GM12878 (cell line): ENCODE results near the gene FCGR1A.
"Not testable (repeated sequence)": the region's sequence is repeated elsewhere in the genome, so short reads cannot be mapped to it uniquely, and the experiment has no call there.

Experiments
- ATF3 ChIP-seq: IDR thresholded peaks from 2 replicates; pipeline ENCODE4 v1.6.1; 2011; ENCODE audit warnings: low read depth, mild to moderate bottlenecking, low read length, moderate library complexity, borderline replicate concordance; ENCODE audit errors: extremely low read depth
- CEBPB ChIP-seq, 2 experiments: fragments of 150-350 bp in 1 of 2; IDR thresholded peaks; 2 replicates each; pipeline ENCODE4 v1.6.1; 2012 to 2014; ENCODE audit warnings: low read depth in 2 of 2, low read length in 2 of 2, borderline replicate concordance in 1 of 2, inconsistent platforms in 1 of 2
- CTCF ChIP-seq, 3 experiments: IDR thresholded peaks in 2 of 3; conservative IDR thresholded peaks in 1 of 3; 2 replicates each; pipeline ENCODE4 v1.5.1; 2011; ENCODE audit warnings: low read depth in 3 of 3, low read length in 3 of 3, mild to moderate bottlenecking in 3 of 3, control low read depth in 2 of 3, moderate library complexity in 2 of 3, inconsistent platforms in 1 of 3, mixed read lengths in 1 of 3; ENCODE audit not compliant: control insufficient read depth in 2 of 3, insufficient read depth in 1 of 3; ENCODE audit errors: extremely low read depth in 1 of 3
- EP300 ChIP-seq, 2 experiments: fragments of 150-350 bp in 1 of 2; IDR thresholded peaks; 2 replicates each; pipeline ENCODE4 v1.6.1; 2011 to 2012; ENCODE audit warnings: low read depth in 2 of 2, low read length in 2 of 2, borderline replicate concordance in 1 of 2, improper control_type of control experiment in 1 of 2, inconsistent platforms in 1 of 2; ENCODE audit not compliant: control insufficient read depth in 1 of 2
- EZH2 ChIP-seq: IDR thresholded peaks from 2 replicates; pipeline ENCODE4 v1.6.1; 2012; ENCODE audit warnings: low read depth, mild to moderate bottlenecking, control low read depth, inconsistent platforms, low read length, borderline replicate concordance; ENCODE audit not compliant: control insufficient read depth
- POLR2AphosphoS5 ChIP-seq: IDR thresholded peaks from 2 replicates; pipeline ENCODE4 v1.6.1; 2011; ENCODE audit warnings: mild to moderate bottlenecking, low read length, inconsistent platforms
- RAD21 ChIP-seq: IDR thresholded peaks from 2 replicates; pipeline ENCODE4 v1.6.1; 2011; ENCODE audit warnings: mild to moderate bottlenecking, low read depth, low read length, moderate library complexity; ENCODE audit not compliant: insufficient read depth
- SP1 ChIP-seq: IDR thresholded peaks from one replicate; pipeline ENCODE4 v1.6.1; 2011; ENCODE audit warnings: low read depth, low read length
- TF ChIP-seq, protein P1 (sequence below): IDR thresholded peaks from 2 replicates; pipeline ENCODE4 v1.6.1; 2011; ENCODE audit warnings: low read depth, low read length, improper control_type of control experiment, borderline replicate concordance

DNA sequence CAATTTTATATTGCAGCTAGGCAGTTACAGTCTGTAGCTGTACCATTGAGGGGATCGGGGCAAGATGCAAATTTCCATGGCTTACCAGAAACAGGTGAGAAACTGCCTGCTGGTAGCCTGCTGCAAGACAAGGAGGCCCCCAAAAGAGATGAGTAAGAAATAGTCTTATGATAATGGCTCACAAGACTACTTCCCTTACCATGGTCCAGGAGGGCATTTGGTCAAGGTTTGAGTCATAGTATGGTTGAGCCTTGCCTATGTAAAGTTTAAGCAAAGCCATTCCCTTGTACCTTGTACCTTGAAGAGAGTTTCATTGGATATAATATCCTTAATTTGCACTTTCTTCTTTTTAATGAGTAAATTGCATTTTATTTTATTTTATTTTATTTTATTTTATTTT lies 30.3 kb upstream of the FCGR1A start:
- TF ChIP-seq EZH2; CEBPB (IDR thresholded peaks at IDR 0.05; ENCODE audit: borderline replicate concordance in 1 of 2, low read depth in 2 of 2, low read length in 2 of 2); SP1; CTCF (IDR thresholded peaks at IDR 0.05 in 2 of 3, conservative IDR thresholded peaks at IDR 0.05 in 1 of 3; ENCODE audit: control insufficient read depth in 2 of 3, extremely low read depth in 1 of 3, insufficient read depth in 1 of 3, low read depth in 3 of 3, low read length in 3 of 3); RAD21; EP300 (IDR thresholded peaks at IDR 0.05; ENCODE audit: borderline replicate concordance in 1 of 2, control insufficient read depth in 1 of 2, low read depth in 2 of 2, low read length in 2 of 2); POLR2AphosphoS5; ATF3: not testable (repeated sequence)
- TF ChIP-seq, protein P1, sequence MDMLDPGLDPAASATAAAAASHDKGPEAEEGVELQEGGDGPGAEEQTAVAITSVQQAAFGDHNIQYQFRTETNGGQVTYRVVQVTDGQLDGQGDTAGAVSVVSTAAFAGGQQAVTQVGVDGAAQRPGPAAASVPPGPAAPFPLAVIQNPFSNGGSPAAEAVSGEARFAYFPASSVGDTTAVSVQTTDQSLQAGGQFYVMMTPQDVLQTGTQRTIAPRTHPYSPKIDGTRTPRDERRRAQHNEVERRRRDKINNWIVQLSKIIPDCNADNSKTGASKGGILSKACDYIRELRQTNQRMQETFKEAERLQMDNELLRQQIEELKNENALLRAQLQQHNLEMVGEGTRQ = not testable (repeated sequence)
